ENCODE results near the gene TLCD1. TPM values are rescaled to one million over a fixed set of nuclear protein-coding genes. Genes with fewer than 3 reads are reported as not detected.

The TLCD1 gene
- total RNA-seq, 6 experiments from 2014 or later: 8.0 to 14.6 (median 11.3) TPM

GRCh38 chr17:28735242-28735722 is 9.2 kb upstream of the TLCD1 start:
- H3K4me3 Mint-ChIP-seq: no peak overlapping the region
- no peaks in the 10 kb centered on the region; the same call in 1 of the 2 replicates for H3K27me3 Mint-ChIP-seq (ENCODE audit: insufficient read depth)
- no peak for DNase-seq
- H3K27ac Mint-ChIP-seq: no peak overlapping the region
- peaks cover 8% of the 10 kb centered on the region for H3K9me3 Mint-ChIP-seq
- peaks cover 5% of the 10 kb centered on the region for H3K36me3 Mint-ChIP-seq (ENCODE audit: low read depth)
- H3K4me1 Mint-ChIP-seq (ENCODE audit: low read depth): peaks cover 11% of the 10 kb centered on the region
- TF ChIP-seq CTCF (IDR thresholded peaks at IDR 0.05): no peak

- H3K4me1 Mint-ChIP-seq (ENCODE audit: low read depth): peaks cover 9% of the 10 kb centered on the region
- DNase-seq: no peak
- no peak overlapping the region for H3K27ac Mint-ChIP-seq
- peaks cover 3% of the 10 kb centered on the region for H3K36me3 Mint-ChIP-seq (ENCODE audit: low read depth)
- TF ChIP-seq CTCF (IDR thresholded peaks at IDR 0.05): no peak
- no peak overlapping the region for H3K4me3 Mint-ChIP-seq
- peaks cover 5% of the 10 kb centered on the region for H3K9me3 Mint-ChIP-seq
- H3K27me3 Mint-ChIP-seq (ENCODE audit: insufficient read depth): no peaks in the 10 kb centered on the region; the same call in 1 of the 2 replicates
These were observed 8.7 kb upstream of the TLCD1 start for GRCh38 chr17:28734712-28735241.

GRCh38 chr17:28733346-28733745 is 7.3 kb upstream of the TLCD1 start:
- Mint-ChIP-seq H3K27me3 (ENCODE audit: insufficient read depth) (no peaks in the 10 kb centered on the region), H3K27ac (no peak overlapping the region)
- DNase-seq: no peak

GRCh38 chr17:28729950-28730330 is 3.9 kb upstream of the TLCD1 start:
- H3K4me3 Mint-ChIP-seq: no peak overlapping the region
- no peak for DNase-seq
- H3K36me3 Mint-ChIP-seq (ENCODE audit: low read depth): peaks cover 5% of the 10 kb centered on the region
- no peaks in the 10 kb centered on the region for H3K9me3 Mint-ChIP-seq
- H3K27me3 Mint-ChIP-seq (ENCODE audit: insufficient read depth): peaks cover 18% of the 10 kb centered on the region
- H3K4me1 Mint-ChIP-seq (ENCODE audit: low read depth): peaks cover 24% of the 10 kb centered on the region
- H3K27ac Mint-ChIP-seq: no peak overlapping the region
- TF ChIP-seq CTCF (IDR thresholded peaks at IDR 0.05): no peak

More at GRCh38 chr17:28733346-28733745, 7.3 kb upstream of the TLCD1 start:
- peaks cover 12% of the 10 kb centered on the region for H3K4me1 Mint-ChIP-seq (ENCODE audit: low read depth)
- no peaks in the 10 kb centered on the region for H3K9me3 Mint-ChIP-seq
- no peak for TF ChIP-seq CTCF (IDR thresholded peaks at IDR 0.05)
- peaks cover 4% of the 10 kb centered on the region; the same call in 1 of the 2 replicates for H3K36me3 Mint-ChIP-seq (ENCODE audit: low read depth)
- no peak overlapping the region for H3K4me3 Mint-ChIP-seq

- H3K36me3 Mint-ChIP-seq (ENCODE audit: low read depth): peaks cover 16% of the 10 kb centered on the region
- H3K9me3 Mint-ChIP-seq: no peaks in the 10 kb centered on the region
- no peak for TF ChIP-seq CTCF (IDR thresholded peaks at IDR 0.05)
- peaks cover 19% of the 10 kb centered on the region for H3K27me3 Mint-ChIP-seq (ENCODE audit: insufficient read depth)
- peak; percentile 93 for DNase-seq
- H3K4me3 Mint-ChIP-seq: peak within 1 kb of the TSS; percentile 95
- peak within 1 kb of the TSS; percentile 95 for H3K27ac Mint-ChIP-seq
- peaks cover 37% of the 10 kb centered on the region for H3K4me1 Mint-ChIP-seq (ENCODE audit: low read depth)
These were observed 2.5 kb upstream of the TLCD1 start, which contains the start of gene NEK8 for GRCh38 chr17:28728364-28729200. NEK8 (plus strand) TSS chr17:28728788; CDS start chr17:28728814, 26 bp downstream.
